Type B pancreatic cell (in vitro differentiated cells): ENCODE measurements around the gene P4HTM. TPM values are rescaled to one million over a fixed set of nuclear protein-coding genes. Genes with fewer than 3 reads are reported as not detected.

ENCODE experiments used
- DNase-seq: peaks from one replicate; pipeline ENCODE4 v3.0.0; 2021; ENCODE audit warnings: mixed read lengths; ENCODE audit not compliant: unreplicated experiment; ENCODE audit errors: extremely low spot score
- H3K27ac Mint-ChIP-seq: 2 replicates; pipeline ENCODE4 v1.8.0; 2021; ENCODE audit warnings: mild to moderate bottlenecking, mixed read lengths
- H3K27me3 Mint-ChIP-seq: 2 replicates; pipeline ENCODE4 v1.8.0; 2021; ENCODE audit warnings: mixed read lengths
- H3K36me3 Mint-ChIP-seq: 2 replicates; pipeline ENCODE4 v1.8.0; 2021; ENCODE audit warnings: mixed read lengths
- H3K4me1 Mint-ChIP-seq: one replicate; pipeline ENCODE4 v1.8.0; 2021; ENCODE audit warnings: mixed read lengths; ENCODE audit not compliant: unreplicated experiment
- H3K4me3 Mint-ChIP-seq: 2 replicates; pipeline ENCODE4 v1.8.0; 2021; ENCODE audit warnings: mild to moderate bottlenecking, mixed read lengths
- H3K9me3 Mint-ChIP-seq: 2 replicates; pipeline ENCODE4 v1.8.0; 2021; ENCODE audit warnings: mixed read lengths
- CTCF ChIP-seq: fragments of 200-600 bp; sonication (generic); conservative IDR thresholded peaks from 2 replicates; pipeline ENCODE4 v1.5.0; 2021; ENCODE audit warnings: antibody characterized with exemption, mild to moderate bottlenecking
- total RNA-seq: library from RNA; stranded (reverse); gene quantifications from 2 replicates; pipeline ENCODE4 v1.2.1, GENCODE V29; 2021; ENCODE audit warnings: low replicate concordance

P4HTM gene
- total RNA-seq, 1 donor from 2014 or later = 54.8 TPM

DNA sequence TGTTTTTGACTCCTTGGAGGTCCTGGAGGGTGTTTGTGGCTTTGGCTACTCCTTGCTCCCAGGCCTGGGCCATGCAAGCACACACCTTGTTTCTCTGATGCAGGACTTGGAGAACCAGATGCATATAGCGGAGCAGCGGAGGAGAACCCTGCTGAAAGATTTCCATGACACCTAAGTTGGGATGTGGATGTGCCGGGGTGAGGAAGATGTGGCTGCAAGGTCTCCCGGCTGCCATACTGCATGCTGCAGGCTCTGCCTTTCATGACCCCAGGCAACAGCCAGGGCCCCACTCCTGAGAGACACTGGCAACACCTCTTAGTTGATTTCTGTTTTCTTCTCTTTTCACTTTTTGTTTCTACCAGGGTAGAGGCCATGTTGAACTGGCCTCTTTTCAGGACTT, 6.9 kb upstream of the P4HTM start:
- peaks cover 10% of the 10 kb centered on the region for H3K36me3 Mint-ChIP-seq
- TF ChIP-seq CTCF = no peak
- H3K27me3 Mint-ChIP-seq = no peaks in the 10 kb centered on the region
- no peak for DNase-seq
- no peak overlapping the region for H3K4me3 Mint-ChIP-seq
- H3K27ac Mint-ChIP-seq = peak overlapping the region; percentile 0
- H3K9me3 Mint-ChIP-seq = no peaks in the 10 kb centered on the region
- peaks cover 5% of the 10 kb centered on the region for H3K4me1 Mint-ChIP-seq

DNA sequence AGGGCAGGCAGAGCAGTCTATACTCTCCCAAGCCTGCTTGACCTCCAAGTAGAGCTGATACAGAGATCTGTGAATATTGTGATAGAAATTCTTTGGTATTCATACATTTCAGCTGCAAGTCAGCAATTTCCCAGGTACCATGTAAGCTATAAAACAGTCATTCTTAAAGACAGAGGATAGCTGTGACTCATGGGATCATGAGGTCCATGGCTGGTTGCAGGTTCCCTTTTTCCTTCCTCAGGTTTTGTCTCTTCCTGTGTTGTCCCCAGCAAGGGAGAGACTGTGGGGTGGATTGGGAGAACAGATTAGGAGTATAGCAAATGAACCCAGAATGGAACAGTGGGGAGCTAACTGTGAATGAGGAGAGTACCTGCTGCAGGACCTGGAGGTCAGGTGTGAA, 5.4 kb upstream of the P4HTM start:
- H3K27ac Mint-ChIP-seq = no peak overlapping the region
- peaks cover 13% of the 10 kb centered on the region for H3K4me1 Mint-ChIP-seq
- peaks cover 6% of the 10 kb centered on the region for H3K36me3 Mint-ChIP-seq
- no peaks in the 10 kb centered on the region for H3K9me3 Mint-ChIP-seq
- no peak overlapping the region for H3K4me3 Mint-ChIP-seq
- TF ChIP-seq CTCF = no peak
- no peak for DNase-seq
- H3K27me3 Mint-ChIP-seq = no peaks in the 10 kb centered on the region

GRCh38 chr3:48985831-48986376, 4.1 kb upstream of the P4HTM start:
- no peak overlapping the region for H3K4me3 Mint-ChIP-seq
- DNase-seq = no peak
- H3K36me3 Mint-ChIP-seq = peaks cover 6% of the 10 kb centered on the region

DNA sequence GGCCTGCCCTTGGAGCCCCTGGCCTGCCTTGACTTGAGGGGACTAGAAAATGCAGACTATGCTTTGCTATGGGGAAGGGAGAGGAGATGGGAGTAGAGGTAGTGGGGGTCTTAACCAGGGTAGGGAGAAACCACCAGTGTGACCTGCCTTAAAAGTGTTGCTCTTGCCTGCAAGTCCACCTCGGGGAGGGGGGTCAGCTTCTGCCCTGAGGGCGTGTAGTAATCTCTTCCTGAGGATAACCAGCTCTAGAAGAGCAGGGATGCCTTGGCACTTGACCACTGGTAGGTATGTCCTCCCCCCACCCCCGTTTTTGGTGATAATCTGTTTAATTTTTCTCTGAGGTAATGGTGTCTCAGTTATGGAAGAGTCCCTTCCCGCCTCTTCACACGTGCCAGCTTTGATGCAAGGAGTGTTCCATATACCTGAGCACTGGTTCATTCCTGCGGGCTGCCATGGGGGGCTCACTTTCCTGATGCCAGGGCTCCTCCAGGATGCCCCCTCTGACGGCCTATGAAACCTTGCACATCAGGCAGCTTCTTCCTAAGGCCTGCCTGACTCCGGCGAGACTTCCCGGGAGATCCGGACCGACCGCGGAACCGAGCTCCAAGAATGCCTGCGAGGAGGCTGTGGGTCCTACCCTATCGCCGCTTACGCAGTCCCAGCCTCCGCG, 780 bp upstream of the P4HTM start:
- Mint-ChIP-seq H3K27ac (peak overlapping the region; percentile 94), H3K36me3 (peaks cover 3% of the 10 kb centered on the region), H3K4me1 (peaks cover 29% of the 10 kb centered on the region), H3K9me3 (no peaks in the 10 kb centered on the region), H3K4me3 (peak overlapping the region; percentile 95), H3K27me3 (no peaks in the 10 kb centered on the region)
- DNase-seq = no peak
- TF ChIP-seq CTCF = no peak

More at GRCh38 chr3:48985831-48986376, 4.1 kb upstream of the P4HTM start:
- H3K27ac Mint-ChIP-seq = no peak overlapping the region
- no peaks in the 10 kb centered on the region for H3K27me3 Mint-ChIP-seq
- no peaks in the 10 kb centered on the region for H3K9me3 Mint-ChIP-seq
- no peak for TF ChIP-seq CTCF
- H3K4me1 Mint-ChIP-seq = peaks cover 17% of the 10 kb centered on the region

- no peaks in the 10 kb centered on the region for H3K27me3 Mint-ChIP-seq
- no peak for TF ChIP-seq CTCF
- no peaks in the 10 kb centered on the region for H3K9me3 Mint-ChIP-seq
- peak overlapping the region; percentile 91 for H3K4me3 Mint-ChIP-seq
- H3K4me1 Mint-ChIP-seq = peaks cover 29% of the 10 kb centered on the region
- DNase-seq = no peak
- no peaks in the 10 kb centered on the region for H3K36me3 Mint-ChIP-seq
- H3K27ac Mint-ChIP-seq = peak overlapping the region; percentile 93
Measured at GRCh38 chr3:48990636-48991469, 812 bp downstream of the P4HTM start.
